ENCODE measurements around the gene PRICKLE1.
"Not testable (repeated sequence)": the region's sequence is repeated elsewhere in the genome, so short reads cannot be mapped to it uniquely, and the experiment has no call there.

Gene PRICKLE1

GRCh38 chr12:42560977-42561376 lies 28.6 kb downstream of the PRICKLE1 start:
- H3K4me3 ChIP-seq (ENCODE audit: low read depth, low read length) = no peak overlapping the region
- TF ChIP-seq CTCF (IDR thresholded peaks at IDR 0.05; ENCODE audit: borderline replicate concordance, insufficient read depth, low read depth, low read length) = no peak

- no peak for TF ChIP-seq CTCF (IDR thresholded peaks at IDR 0.05; ENCODE audit: borderline replicate concordance, insufficient read depth, low read depth, low read length)
- H3K4me3 ChIP-seq (ENCODE audit: low read depth, low read length) = no peak overlapping the region
These were observed 31.9 kb downstream of the PRICKLE1 start for GRCh38 chr12:42557586-42558172.

- no peak overlapping the region for H3K4me3 ChIP-seq (ENCODE audit: low read depth, low read length)
These were observed 32.6 kb downstream of the PRICKLE1 start for GRCh38 chr12:42556917-42557316.

GRCh38 chr12:42552822-42553221 lies 36.7 kb downstream of the PRICKLE1 start:
- no peak overlapping the region for H3K4me3 ChIP-seq (ENCODE audit: low read depth, low read length)
- TF ChIP-seq CTCF (IDR thresholded peaks at IDR 0.05; ENCODE audit: borderline replicate concordance, insufficient read depth, low read depth, low read length) = no peak

More at GRCh38 chr12:42556917-42557316, 32.6 kb downstream of the PRICKLE1 start:
- TF ChIP-seq CTCF (IDR thresholded peaks at IDR 0.05; ENCODE audit: borderline replicate concordance, insufficient read depth, low read depth, low read length) = no peak

GRCh38 chr12:42550800-42551199 lies 38.7 kb downstream of the PRICKLE1 start:
- no peak overlapping the region for H3K4me3 ChIP-seq (ENCODE audit: low read depth, low read length)
- TF ChIP-seq CTCF (IDR thresholded peaks at IDR 0.05; ENCODE audit: borderline replicate concordance, insufficient read depth, low read depth, low read length) = no peak

GRCh38 chr12:42546709-42547108 lies 42.8 kb downstream of the PRICKLE1 start:
- no peak for TF ChIP-seq CTCF (IDR thresholded peaks at IDR 0.05; ENCODE audit: borderline replicate concordance, insufficient read depth, low read depth, low read length)
- no peak overlapping the region for H3K4me3 ChIP-seq (ENCODE audit: low read depth, low read length)

- no peak overlapping the region for H3K4me3 ChIP-seq (ENCODE audit: low read depth, low read length)
- TF ChIP-seq CTCF (IDR thresholded peaks at IDR 0.05; ENCODE audit: borderline replicate concordance, insufficient read depth, low read depth, low read length) = no peak
These were observed 47.6 kb downstream of the PRICKLE1 start for GRCh38 chr12:42541965-42542364.

GRCh38 chr12:42541308-42541707 lies 48.2 kb downstream of the PRICKLE1 start:
- H3K4me3 ChIP-seq (ENCODE audit: low read depth, low read length) = not testable (repeated sequence)

Data from GM12875 (cell line).